ENCODE results near the gene SDHB.

- no peak for TF ChIP-seq EZH2 (IDR thresholded peaks at IDR 0.05)
- no peak for TF ChIP-seq CTCF (IDR thresholded peaks at IDR 0.05)
- TF ChIP-seq EZH2phosphoT487 (IDR thresholded peaks at IDR 0.05), result no peak
Observed at GRCh38 chr1:17017435-17017834, 36.4 kb downstream of the SDHB start.
